SW480 (cell line): Measurements from ENCODE around the gene MT1E.
A peak's percentile ranks its signal among the peaks of the same experiment; 100 is the strongest.
"Not testable (repeated sequence)": the region's sequence is repeated elsewhere in the genome, so short reads cannot be mapped to it uniquely, and the experiment has no call there.

Experiments used
- DNase-seq: peaks from one replicate; pipeline ENCODE4 v3.0.0-alpha.2; 2016; ENCODE audit warnings: low spot score

Gene MT1E

GRCh38 chr16:56647641-56648431 is 22.3 kb downstream of the MT1E start:
- DNase-seq: no peak

- DNase-seq: no peak
Observed at GRCh38 chr16:56649271-56649670, 23.7 kb downstream of the MT1E start.

- DNase-seq: no peak
Observed at GRCh38 chr16:56649820-56650219, 24.2 kb downstream of the MT1E start.

- no peak for DNase-seq
Observed at GRCh38 chr16:56651586-56651985, 26.0 kb downstream of the MT1E start, which contains the start of gene MT1B. Gene MT1B, plus strand, starts transcription at chr16:56651886. Its CDS starts 68 bp downstream, at chr16:56651954.

- no peak for DNase-seq
Observed at GRCh38 chr16:56652600-56652999, 27.0 kb downstream of the MT1E start.

- no peak for DNase-seq
Observed at GRCh38 chr16:56653218-56653617, 27.6 kb downstream of the MT1E start.

GRCh38 chr16:56657555-56658326 is 32.2 kb downstream of the MT1E start, which contains the start of gene MT1F:
Gene MT1F, plus strand, starts transcription at chr16:56657959. Its CDS starts 100 bp downstream, at chr16:56658059.
- DNase-seq: peak; percentile 75

- no peak for DNase-seq
Observed at GRCh38 chr16:56658327-56658875, 32.8 kb downstream of the MT1E start.

- DNase-seq: no peak
Observed at GRCh38 chr16:56662357-56663354, 37.1 kb downstream of the MT1E start.

GRCh38 chr16:56664506-56664905 is 38.9 kb downstream of the MT1E start:
- no peak for DNase-seq

- DNase-seq: not testable (repeated sequence)
Observed at GRCh38 chr16:56665286-56666261, 40.0 kb downstream of the MT1E start.

- no peak for DNase-seq
Observed at GRCh38 chr16:56667581-56668571, 42.3 kb downstream of the MT1E start, which contains the start of gene MT1G. Gene MT1G, minus strand, starts transcription at chr16:56668065. Its CDS starts 72 bp downstream, at chr16:56667993.

GRCh38 chr16:56669005-56669839 is 43.6 kb downstream of the MT1E start, which contains the start of gene MT1H:
Gene MT1H, plus strand, starts transcription at chr16:56669814. Its CDS starts 71 bp downstream, at chr16:56669885.
- DNase-seq: no peak

- DNase-seq: no peak
Observed at GRCh38 chr16:56669840-56670619, 44.4 kb downstream of the MT1E start.

GRCh38 chr16:56670620-56670934 is 45.0 kb downstream of the MT1E start:
- DNase-seq: no peak

- DNase-seq: not testable (repeated sequence)
Observed at GRCh38 chr16:56671691-56672090, 46.1 kb downstream of the MT1E start.

- not testable (repeated sequence) for DNase-seq
Observed at GRCh38 chr16:56672171-56672570, 46.6 kb downstream of the MT1E start.
